ENCODE results near the gene GCNT1. TPM values are rescaled to one million over a fixed set of nuclear protein-coding genes. Genes with fewer than 3 reads are reported as not detected.

GCNT1 gene
- total RNA-seq, 1 experiment from 2014 or later: 0.29 TPM

- H3K79me2 ChIP-seq (ENCODE audit: low read length): no peaks in the 10 kb centered on the region
- ATAC-seq (no peak), DNase-seq (peak; percentile 13)
- intact Hi-C loops (cut with micrococcal nuclease): no loop called here
- H3K9me3 ChIP-seq (ENCODE audit: low read length): no peaks in the 10 kb centered on the region
- BruUV-seq (replicated peaks): no TSS peak
- no peaks in the 10 kb centered on the region for H3K27me3 ChIP-seq (ENCODE audit: low read length)
- H3K4me2 ChIP-seq (ENCODE audit: low read length): no peak overlapping the region
- H3K9ac ChIP-seq (ENCODE audit: low read length): no peak overlapping the region
- no peak for TF ChIP-seq EZH2phosphoT487 (IDR thresholded peaks at IDR 0.05; ENCODE audit: borderline replicate concordance, low read length)
- no peak for TF ChIP-seq CTCF (conservative IDR thresholded peaks at IDR 0.05; ENCODE audit: low read depth, low read length)
- no peak for TF ChIP-seq EZH2 (IDR thresholded peaks at IDR 0.05; ENCODE audit: low read length, unreplicated experiment)
- H3F3A ChIP-seq (ENCODE audit: low read length, unreplicated experiment): no peaks in the 10 kb centered on the region
- CTCF ChIA-PET: no interaction called here
- no peaks in the 10 kb centered on the region for H3K4me1 ChIP-seq (ENCODE audit: insufficient read depth, low read length)
- no peaks in the 10 kb centered on the region for H3K9me2 ChIP-seq (replicated peaks; ENCODE audit: low read length)
- no peak overlapping the region for H3K27ac ChIP-seq (ENCODE audit: low read length)
- POLR2A ChIA-PET (ENCODE audit: unreplicated experiment): no interaction called here
- no peak overlapping the region for H2AFZ ChIP-seq (ENCODE audit: low read length)
- H3K4me3 ChIP-seq (ENCODE audit: low read length): no peak overlapping the region
- H3K36me3 ChIP-seq (ENCODE audit: low read depth, low read length): no peaks in the 10 kb centered on the region; the same call in 1 of the 2 replicates
- H4K20me1 ChIP-seq (ENCODE audit: low read length): no peaks in the 10 kb centered on the region
These were observed 7.7 kb upstream of the GCNT1 start for GRCh38 chr9:76451234-76451633.

- no peaks in the 10 kb centered on the region for H3K79me2 ChIP-seq (ENCODE audit: low read length)
- ChIA-PET CTCF (no interaction called here), POLR2A (ENCODE audit: unreplicated experiment) (no interaction called here)
- H3K36me3 ChIP-seq (ENCODE audit: low read depth, low read length): no peaks in the 10 kb centered on the region
- H3K9me3 ChIP-seq (ENCODE audit: low read length): no peaks in the 10 kb centered on the region
- TF ChIP-seq EZH2phosphoT487 (IDR thresholded peaks at IDR 0.05; ENCODE audit: borderline replicate concordance, low read length) (no peak), EZH2 (IDR thresholded peaks at IDR 0.05; ENCODE audit: low read length, unreplicated experiment) (no peak), CTCF (conservative IDR thresholded peaks at IDR 0.05; ENCODE audit: low read depth, low read length) (no peak)
- no peaks in the 10 kb centered on the region for H3K9me2 ChIP-seq (replicated peaks; ENCODE audit: low read length)
- H3K27ac ChIP-seq (ENCODE audit: low read length): no peak overlapping the region
- no peak for DNase-seq
- H4K20me1 ChIP-seq (ENCODE audit: low read length): no peaks in the 10 kb centered on the region
- no peak overlapping the region for H3K9ac ChIP-seq (ENCODE audit: low read length)
- no peaks in the 10 kb centered on the region for H3K27me3 ChIP-seq (ENCODE audit: low read length)
- H3K4me1 ChIP-seq (ENCODE audit: insufficient read depth, low read length): no peaks in the 10 kb centered on the region
- H3K4me2 ChIP-seq (ENCODE audit: low read length): no peak overlapping the region
- BruUV-seq (replicated peaks): no TSS peak
- no peaks in the 10 kb centered on the region for H3F3A ChIP-seq (ENCODE audit: low read length, unreplicated experiment)
- intact Hi-C loops (cut with micrococcal nuclease): no loop called here
- no peak for ATAC-seq
- H3K4me3 ChIP-seq (ENCODE audit: low read length): no peak overlapping the region
- no peak overlapping the region for H2AFZ ChIP-seq (ENCODE audit: low read length)
These were observed 6.1 kb upstream of the GCNT1 start for GRCh38 chr9:76452839-76453238.

- intact Hi-C loops (cut with micrococcal nuclease): no loop called here
- Histone ChIP-seq H3K4me2 (ENCODE audit: low read length) (no peak overlapping the region), H3K4me3 (ENCODE audit: low read length) (no peak overlapping the region), H3K79me2 (ENCODE audit: low read length) (no peaks in the 10 kb centered on the region), H3K27ac (ENCODE audit: low read length) (no peak overlapping the region), H3K9me3 (ENCODE audit: low read length) (no peaks in the 10 kb centered on the region), H3F3A (ENCODE audit: low read length, unreplicated experiment) (no peaks in the 10 kb centered on the region), H3K36me3 (ENCODE audit: low read depth, low read length) (no peaks in the 10 kb centered on the region), H2AFZ (ENCODE audit: low read length) (no peak overlapping the region), H3K9ac (ENCODE audit: low read length) (no peak overlapping the region), H3K27me3 (ENCODE audit: low read length) (no peaks in the 10 kb centered on the region), H3K4me1 (ENCODE audit: insufficient read depth, low read length) (no peaks in the 10 kb centered on the region), H3K9me2 (replicated peaks; ENCODE audit: low read length) (no peaks in the 10 kb centered on the region), H4K20me1 (ENCODE audit: low read length) (no peaks in the 10 kb centered on the region)
- POLR2A ChIA-PET (ENCODE audit: unreplicated experiment): no interaction called here
- ATAC-seq (no peak), DNase-seq (no peak)
- BruUV-seq (replicated peaks): no TSS peak
- CTCF ChIA-PET: no interaction called here
- TF ChIP-seq CTCF (conservative IDR thresholded peaks at IDR 0.05; ENCODE audit: low read depth, low read length) (no peak), EZH2phosphoT487 (IDR thresholded peaks at IDR 0.05; ENCODE audit: borderline replicate concordance, low read length) (no peak), EZH2 (IDR thresholded peaks at IDR 0.05; ENCODE audit: low read length, unreplicated experiment) (no peak)
These were observed 5.2 kb upstream of the GCNT1 start for GRCh38 chr9:76453785-76454184.

Measured in PC-3 (cell line).